Keratinocyte (primary cell): ENCODE measurements around the gene RPL18. TPM values are rescaled to one million over a fixed set of nuclear protein-coding genes. Genes with fewer than 3 reads are reported as not detected.

ENCODE experiments used
- DNase-seq: peaks from one replicate; pipeline ENCODE4 v3.0.0-alpha.2; 2011; ENCODE audit warnings: low read depth, missing footprints, low spot score
- FAIRE-seq: peaks from 2 replicates; lab custom pipeline; 2011; peaks lifted over from hg19 to GRCh38; lab: Jason Lieb, UNC
- H2AFZ ChIP-seq: 2 replicates; pipeline ENCODE4 v1.6.0; 2012; ENCODE audit warnings: low read length, control low read depth, inconsistent platforms; ENCODE audit not compliant: control insufficient read depth
- H3K27ac ChIP-seq: 2 replicates; pipeline ENCODE4 v1.5.1; 2011; ENCODE audit warnings: low read length; ENCODE audit not compliant: control insufficient read depth, insufficient read depth
- H3K27me3 ChIP-seq: 3 replicates; pipeline ENCODE4 v1.6.0; 2011; ENCODE audit warnings: low read length; ENCODE audit not compliant: control insufficient read depth, insufficient read depth; ENCODE audit errors: extremely low read depth
- H3K36me3 ChIP-seq, 2 experiments: 2 replicates in 1 of 2; 3 replicates in 1 of 2; pipeline ENCODE4 v1.5.1; 2011; ENCODE audit warnings: low read length in 2 of 2, mild to moderate bottlenecking in 1 of 2; ENCODE audit not compliant: control insufficient read depth in 2 of 2, insufficient read depth in 2 of 2; ENCODE audit errors: extremely low read depth in 1 of 2
- H3K4me1 ChIP-seq: 3 replicates; pipeline ENCODE4 v1.5.1; 2011; ENCODE audit warnings: low read length; ENCODE audit not compliant: control insufficient read depth, insufficient read depth; ENCODE audit errors: extremely low read depth
- H3K4me2 ChIP-seq: 3 replicates; pipeline ENCODE4 v1.6.0; 2011; ENCODE audit warnings: low read depth, low read length; ENCODE audit not compliant: control insufficient read depth, insufficient read depth; ENCODE audit errors: extremely low read depth
- H3K4me3 ChIP-seq, 3 experiments: fragments of 200-600 bp in 1 of 3; sonication (generic) in 1 of 3; 2 replicates in 2 of 3; 3 replicates in 1 of 3; pipeline ENCODE4 v1.5.1; 2011 to 2016; ENCODE audit warnings: low read length in 3 of 3, mild to moderate bottlenecking in 3 of 3, control low read depth in 2 of 3, inconsistent platforms in 1 of 3, low read depth in 1 of 3, mixed read lengths in 1 of 3, mixed run types in 1 of 3, moderate library complexity in 1 of 3; ENCODE audit not compliant: control insufficient read depth in 2 of 3, insufficient read depth in 2 of 3; ENCODE audit errors: extremely low read depth in 1 of 3
- H3K79me2 ChIP-seq: 2 replicates; pipeline ENCODE4 v1.6.0; 2012; ENCODE audit warnings: low read length; ENCODE audit not compliant: control insufficient read depth, insufficient read depth
- H3K9ac ChIP-seq: 3 replicates; pipeline ENCODE4 v1.6.0; 2011; ENCODE audit warnings: low read length; ENCODE audit not compliant: control insufficient read depth, insufficient read depth; ENCODE audit errors: extremely low read depth
- H3K9me1 ChIP-seq: 3 replicates; pipeline ENCODE4 v1.6.0; 2011; ENCODE audit warnings: low read length; ENCODE audit not compliant: control insufficient read depth, insufficient read depth; ENCODE audit errors: extremely low read depth
- H3K9me3 ChIP-seq: 2 replicates; pipeline ENCODE4 v1.5.1; 2012; ENCODE audit warnings: low read depth, low read length; ENCODE audit not compliant: control insufficient read depth
- H4K20me1 ChIP-seq: 3 replicates; pipeline ENCODE4 v1.6.0; 2011; ENCODE audit warnings: low read length; ENCODE audit not compliant: control insufficient read depth, insufficient read depth; ENCODE audit errors: extremely low read depth
- EZH2 ChIP-seq: IDR thresholded peaks from one replicate; pipeline ENCODE4 v1.6.1; 2012; ENCODE audit warnings: inconsistent platforms, mild to moderate bottlenecking, low read length, moderate library complexity
- dilution Hi-C: fragments of 300-500 bp; cut with MboI; formaldehyde crosslinking; loops from one replicate; pipeline ENCODE4 v1.7.0; 2020; ENCODE audit warnings: low sequenced_read_pairs; ENCODE audit not compliant: extremely low pct_ligation_motif_present
- polyA plus RNA-seq, 5 experiments: library from polyadenylated mRNA; depleted of rRNA in 3 of 5; stranded (reverse) in 3 of 5; stranded (forward) in 1 of 5; unstranded in 1 of 5; fragments of >200 nt; gene quantifications; 1 replicate in 1 of 5; 2 replicates in 3 of 5; 3 replicates in 1 of 5; pipeline versions ENCODE4 v1.2.1 to v1.2.3, GENCODE V29; 2011 to 2012; ENCODE audit warnings: missing spikeins in 2 of 5, low read depth in 1 of 5, low replicate concordance in 1 of 5
- TF ChIP-seq, protein P1 (sequence below), 3 experiments: IDR thresholded peaks in 1 of 3; conservative IDR thresholded peaks in 1 of 3; optimal IDR thresholded peaks in 1 of 3; 2 replicates in 2 of 3; 3 replicates in 1 of 3; pipeline versions ENCODE3 to v1.5.1; 2011; ENCODE audit warnings: low read length in 3 of 3, mild to moderate bottlenecking in 3 of 3, moderate library complexity in 2 of 3, control low read depth in 1 of 3, inconsistent platforms in 1 of 3; ENCODE audit not compliant: insufficient read depth in 2 of 3; ENCODE audit errors: extremely low read depth in 1 of 3

Gene RPL18
- polyA plus RNA-seq, 1 donor (not counting 4 experiments of a cell fraction or from before 2014, with no cell fraction given): 1,015 TPM

DNA sequence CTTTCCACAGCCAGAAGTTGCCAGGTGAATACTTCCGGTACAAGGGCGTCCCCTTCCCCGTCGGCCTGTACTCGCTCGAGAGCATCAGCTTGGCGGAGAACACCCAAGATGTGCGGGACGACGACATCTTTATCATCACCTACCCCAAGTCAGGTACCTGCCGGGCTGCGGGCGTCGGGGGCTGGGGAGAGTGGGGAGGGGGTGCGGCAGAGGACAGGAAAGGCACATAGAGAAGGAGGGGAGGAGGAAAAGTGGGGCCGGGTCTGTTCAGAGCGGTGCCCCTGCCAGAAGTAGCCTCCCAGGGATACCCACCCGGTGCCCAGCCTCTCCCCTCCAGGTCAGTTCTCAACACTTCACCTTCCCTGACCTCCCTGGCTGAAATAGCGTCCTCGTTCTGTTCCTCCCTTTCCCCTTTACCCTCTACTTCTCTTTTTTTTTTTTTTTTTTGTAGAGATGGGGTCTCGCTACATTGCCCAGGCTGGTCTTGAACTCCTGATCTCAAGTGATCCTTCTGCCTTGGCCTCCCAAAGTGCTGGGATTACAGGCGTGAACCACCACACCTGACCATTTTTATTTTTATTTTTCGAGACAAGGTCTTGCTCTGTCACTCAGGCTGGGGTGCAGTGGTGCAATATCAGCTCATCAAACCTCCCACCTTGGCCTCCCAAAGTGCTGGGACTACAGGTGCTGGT, 42.9 kb downstream of the RPL18 start:
- no peaks in the 10 kb centered on the region for H3K9me1 ChIP-seq
- FAIRE-seq: no peak
- H3K9ac ChIP-seq: no peak overlapping the region
- H3K4me2 ChIP-seq: no peak overlapping the region
- TF ChIP-seq, protein P1, sequence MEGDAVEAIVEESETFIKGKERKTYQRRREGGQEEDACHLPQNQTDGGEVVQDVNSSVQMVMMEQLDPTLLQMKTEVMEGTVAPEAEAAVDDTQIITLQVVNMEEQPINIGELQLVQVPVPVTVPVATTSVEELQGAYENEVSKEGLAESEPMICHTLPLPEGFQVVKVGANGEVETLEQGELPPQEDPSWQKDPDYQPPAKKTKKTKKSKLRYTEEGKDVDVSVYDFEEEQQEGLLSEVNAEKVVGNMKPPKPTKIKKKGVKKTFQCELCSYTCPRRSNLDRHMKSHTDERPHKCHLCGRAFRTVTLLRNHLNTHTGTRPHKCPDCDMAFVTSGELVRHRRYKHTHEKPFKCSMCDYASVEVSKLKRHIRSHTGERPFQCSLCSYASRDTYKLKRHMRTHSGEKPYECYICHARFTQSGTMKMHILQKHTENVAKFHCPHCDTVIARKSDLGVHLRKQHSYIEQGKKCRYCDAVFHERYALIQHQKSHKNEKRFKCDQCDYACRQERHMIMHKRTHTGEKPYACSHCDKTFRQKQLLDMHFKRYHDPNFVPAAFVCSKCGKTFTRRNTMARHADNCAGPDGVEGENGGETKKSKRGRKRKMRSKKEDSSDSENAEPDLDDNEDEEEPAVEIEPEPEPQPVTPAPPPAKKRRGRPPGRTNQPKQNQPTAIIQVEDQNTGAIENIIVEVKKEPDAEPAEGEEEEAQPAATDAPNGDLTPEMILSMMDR (optimal IDR thresholded peaks at IDR 0.05 in 1 of 3, IDR thresholded peaks at IDR 0.05 in 1 of 3, conservative IDR thresholded peaks at IDR 0.05 in 1 of 3; ENCODE audit: extremely low read depth in 1 of 3, insufficient read depth in 2 of 3, low read length in 3 of 3): no peak
- TF ChIP-seq EZH2: no peak
- H3K4me3 ChIP-seq: no peak overlapping the region
- dilution Hi-C loops: no loop called here
- H4K20me1 ChIP-seq: no peaks in the 10 kb centered on the region
- no peaks in the 10 kb centered on the region for H3K79me2 ChIP-seq
- H3K4me1 ChIP-seq: peaks cover 5% of the 10 kb centered on the region
- DNase-seq: no peak
- H3K27me3 ChIP-seq: no peaks in the 10 kb centered on the region
- no peaks in the 10 kb centered on the region for H3K9me3 ChIP-seq
- no peak overlapping the region for H3K27ac ChIP-seq
- H3K36me3 ChIP-seq: no peaks in the 10 kb centered on the region
- no peak overlapping the region for H2AFZ ChIP-seq

DNA sequence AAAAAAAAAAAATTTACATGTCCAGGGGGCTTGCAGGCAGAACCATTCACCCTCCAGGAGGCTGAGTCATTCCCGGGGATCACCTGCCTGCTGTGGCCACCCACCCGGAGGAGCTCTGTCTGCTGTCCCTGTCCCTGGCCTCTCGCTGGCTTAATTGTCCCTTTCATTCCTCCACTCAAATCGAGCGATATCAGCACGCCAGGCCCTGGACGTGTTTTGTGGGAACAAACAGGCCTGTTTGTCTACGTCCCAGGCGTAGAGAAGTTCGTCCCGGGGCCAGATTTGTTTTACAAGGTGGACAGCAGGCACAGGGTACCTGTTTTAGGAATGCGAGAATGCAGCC, 45.8 kb downstream of the RPL18 start:
- Histone ChIP-seq H3K9me3 (no peaks in the 10 kb centered on the region), H4K20me1 (no peaks in the 10 kb centered on the region), H3K4me2 (no peak overlapping the region), H3K9ac (no peak overlapping the region), H3K27ac (no peak overlapping the region), H3K27me3 (no peaks in the 10 kb centered on the region), H3K79me2 (no peaks in the 10 kb centered on the region), H3K9me1 (no peaks in the 10 kb centered on the region), H3K4me1 (peaks cover 12% of the 10 kb centered on the region), H2AFZ (no peak overlapping the region), H3K36me3 (no peaks in the 10 kb centered on the region), H3K4me3 (no peak overlapping the region)
- dilution Hi-C loops: no loop called here
- no peak for DNase-seq
- FAIRE-seq: no peak
- TF ChIP-seq EZH2: no peak
- TF ChIP-seq, protein P1 (optimal IDR thresholded peaks at IDR 0.05 in 1 of 3, IDR thresholded peaks at IDR 0.05 in 1 of 3, conservative IDR thresholded peaks at IDR 0.05 in 1 of 3; ENCODE audit: extremely low read depth in 1 of 3, insufficient read depth in 2 of 3, low read length in 3 of 3): no peak
